Right atrium auricular region (tissue), 2 donors: Measurements from ENCODE around the gene FHL1. TPM values are rescaled to one million over a fixed set of nuclear protein-coding genes. Genes with fewer than 3 reads are reported as not detected.

Experiments used
- DNase-seq: peaks from one replicate; pipeline ENCODE4 v3.0.0-alpha.2; 2019; ENCODE audit warnings: low spot score
- H3K27ac ChIP-seq, 2 donors: fragments of 200-600 bp; sonication (generic); 1 replicate in 1 of 2; 2 replicates in 1 of 2; pipeline ENCODE4 v1.5.1; 2016 to 2019
- H3K27me3 ChIP-seq, 2 donors: fragments of 200-600 bp; sonication (generic); one replicate each; pipeline versions ENCODE4 v1.5.1 to v1.6.0; 2017 to 2019
- H3K36me3 ChIP-seq: fragments of 200-600 bp; sonication (generic); one replicate; pipeline ENCODE4 v1.5.1; 2016
- H3K4me1 ChIP-seq, 2 donors: fragments of 200-600 bp; sonication (generic); one replicate each; pipeline versions ENCODE4 v1.5.1 to v1.6.0; 2017 to 2019
- H3K4me3 ChIP-seq, 2 donors: fragments of 200-600 bp; sonication (generic); 1 replicate in 1 of 2; 2 replicates in 1 of 2; pipeline ENCODE4 v1.5.1; 2017 to 2019; ENCODE audit warnings: mild to moderate bottlenecking in 1 of 2, moderate library complexity in 1 of 2
- H3K9me3 ChIP-seq, 2 donors: fragments of 200-600 bp; sonication (generic); one replicate each; pipeline ENCODE4 v1.5.1; 2019
- total RNA-seq, 2 donors: library from RNA; depleted of rRNA; stranded (reverse); fragments of >200 nt; gene quantifications; one replicate each; pipeline ENCODE4 v1.1.0, GENCODE V29; 2016
- TF ChIP-seq, protein P1 (sequence below), 2 donors: fragments of 200-600 bp; sonication (generic); IDR thresholded peaks; one replicate each; pipeline ENCODE4 v1.5.1; 2019; ENCODE audit warnings: antibody characterized with exemption in 2 of 2

FHL1 gene
- total RNA-seq, 2 donors from 2014 or later: 869 to 2,468 TPM

DNA sequence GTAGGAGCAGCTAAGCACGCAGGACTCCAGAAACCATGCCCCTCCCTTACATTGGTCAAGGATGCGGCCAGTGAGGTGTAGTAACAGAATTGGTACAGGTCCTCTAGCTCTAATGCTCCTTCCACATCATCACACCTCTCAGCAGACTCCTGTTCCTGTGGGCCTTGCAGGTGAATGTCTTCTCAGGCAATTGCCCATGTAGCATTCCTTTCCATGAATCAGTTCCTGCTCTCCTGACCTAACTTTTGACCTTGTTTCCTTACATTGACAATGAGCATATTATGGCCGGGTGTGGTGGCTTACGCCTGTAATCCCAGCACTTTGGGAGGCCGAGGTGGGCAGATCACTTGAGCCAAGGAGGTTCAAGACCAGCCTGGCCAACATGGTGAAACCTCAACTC lies 72.6 kb downstream of the FHL1 start:
- no peak for DNase-seq
- H3K4me1 ChIP-seq: no peaks in the 10 kb centered on the region
- H3K27ac ChIP-seq: no peak overlapping the region
- TF ChIP-seq, protein P1, sequence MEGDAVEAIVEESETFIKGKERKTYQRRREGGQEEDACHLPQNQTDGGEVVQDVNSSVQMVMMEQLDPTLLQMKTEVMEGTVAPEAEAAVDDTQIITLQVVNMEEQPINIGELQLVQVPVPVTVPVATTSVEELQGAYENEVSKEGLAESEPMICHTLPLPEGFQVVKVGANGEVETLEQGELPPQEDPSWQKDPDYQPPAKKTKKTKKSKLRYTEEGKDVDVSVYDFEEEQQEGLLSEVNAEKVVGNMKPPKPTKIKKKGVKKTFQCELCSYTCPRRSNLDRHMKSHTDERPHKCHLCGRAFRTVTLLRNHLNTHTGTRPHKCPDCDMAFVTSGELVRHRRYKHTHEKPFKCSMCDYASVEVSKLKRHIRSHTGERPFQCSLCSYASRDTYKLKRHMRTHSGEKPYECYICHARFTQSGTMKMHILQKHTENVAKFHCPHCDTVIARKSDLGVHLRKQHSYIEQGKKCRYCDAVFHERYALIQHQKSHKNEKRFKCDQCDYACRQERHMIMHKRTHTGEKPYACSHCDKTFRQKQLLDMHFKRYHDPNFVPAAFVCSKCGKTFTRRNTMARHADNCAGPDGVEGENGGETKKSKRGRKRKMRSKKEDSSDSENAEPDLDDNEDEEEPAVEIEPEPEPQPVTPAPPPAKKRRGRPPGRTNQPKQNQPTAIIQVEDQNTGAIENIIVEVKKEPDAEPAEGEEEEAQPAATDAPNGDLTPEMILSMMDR (IDR thresholded peaks at IDR 0.05): no peak
- peaks cover 12% of the 10 kb centered on the region for H3K36me3 ChIP-seq
- no peaks in the 10 kb centered on the region for H3K9me3 ChIP-seq
- H3K27me3 ChIP-seq: no peaks in the 10 kb centered on the region
- H3K4me3 ChIP-seq: no peak overlapping the region

DNA sequence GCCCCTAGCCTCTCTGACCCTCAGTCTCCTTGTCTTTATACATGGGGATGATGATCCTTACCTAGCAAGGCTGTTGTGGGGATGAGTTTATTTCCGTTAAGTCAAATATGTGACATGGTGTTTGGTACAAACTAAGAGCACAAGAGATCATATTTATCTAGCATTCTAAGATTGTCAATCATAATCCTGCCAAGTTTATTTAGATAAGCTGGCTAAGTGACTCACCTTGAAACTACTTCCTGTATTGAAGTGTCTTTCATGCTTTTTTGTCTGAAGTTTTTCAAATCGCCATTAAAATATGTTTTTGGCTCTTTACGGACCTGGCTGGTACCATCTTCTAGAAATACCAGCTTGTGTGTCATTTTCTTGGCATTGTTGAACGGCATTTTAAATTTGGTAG lies 73.2 kb downstream of the FHL1 start:
- H3K9me3 ChIP-seq: no peaks in the 10 kb centered on the region
- no peak for DNase-seq
- TF ChIP-seq, protein P1 (IDR thresholded peaks at IDR 0.05): no peak
- no peaks in the 10 kb centered on the region for H3K4me1 ChIP-seq
- H3K27me3 ChIP-seq: no peaks in the 10 kb centered on the region
- no peak overlapping the region for H3K27ac ChIP-seq
- H3K36me3 ChIP-seq: peaks cover 12% of the 10 kb centered on the region
- no peak overlapping the region for H3K4me3 ChIP-seq

DNA sequence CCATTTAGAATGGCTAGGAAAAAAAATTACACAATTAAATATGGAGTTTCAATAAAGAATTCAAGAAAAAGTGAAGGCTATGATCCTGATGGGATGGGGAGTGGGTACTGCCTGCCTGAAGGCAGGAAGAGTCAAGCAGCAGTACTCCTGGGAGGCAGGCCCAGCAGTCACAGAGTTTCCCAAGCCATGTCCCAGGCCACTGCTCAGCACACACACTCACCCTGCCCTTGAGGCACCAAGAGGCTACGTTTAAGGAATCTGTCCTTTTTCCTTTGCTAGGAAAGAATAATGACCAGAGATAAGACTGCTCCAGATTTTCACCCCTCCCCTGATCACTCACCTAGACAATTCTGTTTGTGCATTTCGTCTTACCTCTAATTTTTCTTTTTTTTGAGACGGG lies 73.6 kb downstream of the FHL1 start:
- TF ChIP-seq, protein P1 (IDR thresholded peaks at IDR 0.05): no peak
- H3K9me3 ChIP-seq: no peaks in the 10 kb centered on the region
- H3K36me3 ChIP-seq: peaks cover 12% of the 10 kb centered on the region
- no peak overlapping the region for H3K27ac ChIP-seq
- no peaks in the 10 kb centered on the region for H3K27me3 ChIP-seq
- no peak for DNase-seq
- no peak overlapping the region for H3K4me3 ChIP-seq
- no peaks in the 10 kb centered on the region for H3K4me1 ChIP-seq

DNA sequence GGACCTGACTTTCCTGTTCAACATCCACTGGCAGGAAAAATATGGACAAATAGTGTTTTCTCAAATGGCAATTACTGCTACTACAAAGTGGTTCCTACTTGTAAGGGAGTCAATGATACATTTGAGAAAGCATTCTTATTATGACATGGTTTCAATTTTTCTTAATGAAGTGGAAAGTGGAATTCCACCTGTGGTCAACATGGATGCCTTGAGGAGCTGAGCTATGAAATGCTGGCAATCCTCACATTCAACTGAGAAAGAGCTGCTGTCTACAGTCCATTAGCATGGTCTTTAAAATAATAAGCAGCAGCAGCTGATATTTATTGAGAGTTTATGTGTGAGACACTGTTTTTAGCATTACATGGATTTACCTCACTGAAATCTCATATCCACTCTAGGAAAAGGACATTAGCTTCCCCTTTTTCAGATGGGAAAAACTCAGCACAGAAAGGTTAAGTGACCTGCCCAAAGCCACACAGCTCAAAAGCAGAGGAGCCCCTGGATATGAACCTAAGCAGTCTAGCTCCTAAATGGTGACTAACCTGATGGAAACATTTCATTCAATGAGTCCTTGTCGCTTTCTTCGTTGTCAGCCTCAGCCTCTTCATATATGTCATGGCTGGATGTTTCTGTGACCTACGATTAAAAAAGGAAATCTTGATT lies 74.6 kb downstream of the FHL1 start:
- no peaks in the 10 kb centered on the region for H3K4me1 ChIP-seq
- H3K4me3 ChIP-seq: no peak overlapping the region
- TF ChIP-seq, protein P1 (IDR thresholded peaks at IDR 0.05): no peak
- H3K27me3 ChIP-seq: no peaks in the 10 kb centered on the region
- DNase-seq: no peak
- peaks cover 12% of the 10 kb centered on the region for H3K36me3 ChIP-seq
- no peaks in the 10 kb centered on the region for H3K9me3 ChIP-seq
- H3K27ac ChIP-seq: no peak overlapping the region

DNA sequence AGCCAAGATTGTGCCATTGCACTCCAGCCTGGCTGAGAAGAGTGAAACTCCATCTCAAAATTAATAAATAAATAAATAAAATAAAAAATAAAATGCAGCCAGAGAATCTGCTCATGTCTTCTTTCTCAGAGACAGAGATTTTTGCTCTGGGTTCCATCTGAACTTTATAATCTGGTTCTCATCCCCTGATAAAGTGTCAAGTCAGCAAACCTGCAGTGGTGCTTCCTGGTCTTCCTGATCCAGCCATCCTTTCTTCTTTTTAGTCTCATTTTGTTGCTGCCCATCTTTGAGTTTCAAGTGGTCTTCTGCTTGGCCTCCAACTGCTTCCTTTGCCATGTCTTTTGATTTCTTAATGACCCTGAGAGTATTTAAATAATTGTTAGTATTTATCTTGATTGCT lies 79.7 kb downstream of the FHL1 start:
- Histone ChIP-seq H3K36me3 (peaks cover 14% of the 10 kb centered on the region), H3K4me1 (no peaks in the 10 kb centered on the region), H3K27me3 (no peaks in the 10 kb centered on the region), H3K27ac (no peak overlapping the region), H3K9me3 (no peaks in the 10 kb centered on the region), H3K4me3 (no peak overlapping the region)
- no peak for DNase-seq
- TF ChIP-seq, protein P1 (IDR thresholded peaks at IDR 0.05): no peak
